TTC549 (cell line): ENCODE results near the gene PITPNB.

Experiments
- FAIRE-seq: peaks from 2 replicates; lab custom pipeline; 2012; peaks lifted over from hg19 to GRCh38; lab: Jason Lieb, UNC

Gene PITPNB

GRCh38 chr22:27918341-27919221 lies 475 bp downstream of the PITPNB start:
- no peak for FAIRE-seq

GRCh38 chr22:27915986-27916385 lies 3.1 kb downstream of the PITPNB start:
- no peak for FAIRE-seq

DNA sequence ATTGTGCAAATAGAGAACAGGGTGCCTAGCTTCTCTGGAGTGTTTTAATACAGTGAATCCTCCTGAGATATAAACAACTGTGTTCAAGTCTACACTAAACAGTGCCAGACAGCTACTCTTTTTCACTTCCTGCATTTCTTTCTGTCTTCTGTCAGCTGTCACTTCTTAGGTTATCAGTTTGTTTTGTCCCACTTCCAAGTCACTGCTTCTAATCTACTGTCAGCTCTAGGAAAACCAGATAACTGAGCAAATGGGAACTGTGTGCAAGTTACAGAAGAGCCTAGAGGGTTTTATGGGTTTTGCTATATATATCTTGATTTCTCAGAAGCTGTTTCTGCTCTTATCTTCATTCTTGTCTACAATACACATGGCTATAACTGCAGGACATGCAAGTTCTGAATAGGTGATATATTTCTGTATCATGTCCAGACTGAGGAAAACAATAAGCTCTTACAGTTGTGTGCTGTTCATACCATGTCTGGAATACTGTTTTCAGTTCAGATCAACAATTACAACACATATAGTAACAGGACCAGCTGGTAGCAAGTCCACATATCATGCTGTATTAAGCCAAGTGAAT lies 5.8 kb downstream of the PITPNB start:
- FAIRE-seq: no peak

DNA sequence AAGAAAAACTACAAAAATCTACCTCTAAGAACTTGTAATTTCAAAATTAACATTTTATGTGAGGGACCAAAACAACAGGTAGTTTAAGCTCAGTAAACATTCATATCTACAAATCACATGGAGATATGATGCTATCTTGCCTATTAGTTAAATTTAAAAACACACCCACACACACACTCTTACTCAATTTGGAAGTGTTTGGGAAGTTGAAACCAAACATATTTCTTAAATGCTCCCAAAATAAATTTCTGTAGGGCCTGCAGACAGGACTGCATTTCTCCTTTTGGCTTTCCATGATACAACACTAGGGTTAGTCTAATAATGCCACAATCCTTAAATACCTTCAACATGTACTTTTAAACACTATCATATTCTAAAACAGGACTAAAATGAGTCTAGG lies 7.0 kb downstream of the PITPNB start:
- no peak for FAIRE-seq

DNA sequence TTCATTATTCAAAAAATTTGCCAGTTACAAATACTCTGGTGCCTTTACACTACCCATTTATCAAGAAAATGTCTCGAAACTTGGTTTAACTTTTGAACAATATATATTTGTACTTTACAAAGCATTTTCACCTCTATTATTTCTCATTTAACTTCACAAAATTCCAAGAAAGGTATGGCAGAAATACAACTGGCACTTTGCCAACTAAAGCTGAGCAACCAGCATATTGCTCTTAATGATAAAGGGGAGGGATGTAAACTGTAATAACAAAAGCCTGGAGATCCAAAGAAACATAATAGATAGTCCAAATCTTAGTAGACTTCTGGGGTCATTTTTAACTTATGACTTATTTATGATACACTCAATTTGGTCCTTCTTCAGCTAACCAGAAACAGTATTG lies 7.7 kb downstream of the PITPNB start:
- FAIRE-seq: no peak

- FAIRE-seq: no peak
Measured at GRCh38 chr22:27906241-27906640, 12.8 kb downstream of the PITPNB start.

- FAIRE-seq: no peak
Measured at GRCh38 chr22:27905653-27906052, 13.4 kb downstream of the PITPNB start.

GRCh38 chr22:27903805-27904473 lies 15.1 kb downstream of the PITPNB start:
- no peak for FAIRE-seq

DNA sequence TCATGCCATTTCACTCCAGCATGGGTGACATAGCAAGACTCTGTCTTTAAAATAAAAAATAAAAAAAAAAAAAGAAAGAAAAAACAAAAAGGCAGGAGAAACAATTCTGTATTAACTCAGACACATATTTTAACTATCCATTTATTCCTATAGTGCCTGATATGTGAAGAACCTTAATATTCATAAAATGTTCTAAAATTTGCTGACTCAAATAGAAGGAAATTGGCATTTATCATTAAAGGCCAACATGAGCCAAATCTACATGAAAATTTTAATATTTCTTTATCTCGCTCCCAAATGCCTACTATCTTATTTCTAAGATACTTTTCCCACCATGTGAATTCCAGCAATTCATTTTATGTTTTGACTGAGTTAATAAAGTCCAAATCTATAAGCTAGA lies 18.9 kb downstream of the PITPNB start:
- no peak for FAIRE-seq

DNA sequence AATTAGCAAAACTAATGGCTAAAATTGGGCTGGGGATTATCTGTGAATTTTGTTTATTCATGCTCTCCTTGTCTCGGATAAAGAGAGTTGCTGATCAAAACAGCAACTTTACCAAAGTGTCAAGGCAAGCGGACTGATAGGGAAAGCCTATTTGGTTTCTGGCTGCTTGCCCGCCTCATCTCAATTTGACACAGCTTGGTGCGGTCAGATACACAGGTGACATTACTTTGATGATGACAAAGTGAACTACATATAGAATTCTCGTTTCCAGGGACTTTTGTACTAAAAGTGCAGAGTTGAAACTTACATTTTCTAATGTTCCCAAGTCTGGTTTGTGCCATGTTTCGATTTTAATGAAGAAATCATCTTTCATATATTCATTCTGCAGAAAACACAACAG lies 22.8 kb downstream of the PITPNB start:
- no peak for FAIRE-seq

DNA sequence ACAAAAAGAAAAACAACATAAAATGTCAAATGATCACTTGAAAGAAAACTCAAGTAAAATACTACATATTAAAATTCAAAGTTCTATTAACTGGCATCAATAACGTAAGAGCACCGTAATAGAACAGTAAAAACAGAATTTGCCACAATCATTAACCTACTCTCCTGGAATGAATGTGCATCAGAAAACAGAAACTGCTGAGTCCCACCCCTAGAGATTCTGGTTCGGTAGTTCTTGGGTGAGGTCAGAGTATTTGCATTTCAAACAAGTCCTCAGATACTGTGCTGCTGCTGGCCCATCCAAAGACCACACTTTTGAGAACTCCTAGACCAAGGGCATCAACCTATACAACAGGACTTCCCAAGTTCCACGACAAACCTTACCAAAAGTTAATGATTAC lies 23.5 kb downstream of the PITPNB start:
- no peak for FAIRE-seq

- FAIRE-seq: no peak
Measured at GRCh38 chr22:27892811-27893210, 26.2 kb downstream of the PITPNB start.

- FAIRE-seq: no peak
Measured at GRCh38 chr22:27892064-27892463, 27.0 kb downstream of the PITPNB start.

- FAIRE-seq: no peak
Measured at GRCh38 chr22:27888310-27888709, 30.7 kb downstream of the PITPNB start.

- FAIRE-seq: no peak
Measured at GRCh38 chr22:27886843-27887151, 32.3 kb downstream of the PITPNB start.

DNA sequence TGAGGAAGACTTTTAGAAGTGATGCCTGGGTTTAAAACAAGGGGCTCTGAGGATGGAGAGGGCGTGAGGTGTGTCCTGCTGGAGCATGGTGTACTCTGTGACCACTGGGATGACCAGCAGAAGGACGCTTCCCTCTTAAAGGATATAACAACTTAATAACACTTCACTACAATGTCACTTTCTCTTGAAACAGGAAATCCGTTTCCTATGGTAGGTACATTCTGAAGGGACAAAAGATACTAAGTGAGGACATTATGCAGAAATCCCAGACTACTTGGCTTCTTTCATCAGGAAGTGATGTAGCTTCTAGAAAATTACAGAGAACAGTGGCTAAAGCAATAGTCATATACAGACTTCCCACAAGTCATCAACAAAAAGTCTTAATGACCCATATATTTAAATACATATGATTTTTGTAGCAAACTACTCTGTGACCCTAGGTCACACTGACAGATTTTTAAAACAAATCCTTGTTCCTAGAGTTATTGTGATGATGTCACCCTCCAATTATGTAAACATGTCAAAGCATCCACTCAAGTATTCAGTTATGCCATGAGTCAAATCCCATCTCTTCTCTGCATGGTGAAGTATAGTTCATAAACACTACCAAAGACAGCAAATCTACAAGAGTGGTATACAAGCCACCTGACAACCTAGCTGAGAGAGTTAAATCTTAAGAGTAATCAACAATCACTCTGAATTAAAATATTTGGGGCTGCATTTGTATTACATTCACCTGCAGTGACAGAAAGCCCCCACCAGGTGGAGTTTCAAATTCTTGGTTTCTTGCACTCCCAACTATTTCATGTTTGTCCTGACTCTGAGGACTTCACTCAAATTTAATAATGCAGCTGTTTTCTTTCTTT lies 32.8 kb downstream of the PITPNB start:
- FAIRE-seq: no peak

GRCh38 chr22:27883656-27884350 lies 35.3 kb downstream of the PITPNB start:
- no peak for FAIRE-seq

- no peak for FAIRE-seq
Measured at GRCh38 chr22:27882507-27883290, 36.4 kb downstream of the PITPNB start.

DNA sequence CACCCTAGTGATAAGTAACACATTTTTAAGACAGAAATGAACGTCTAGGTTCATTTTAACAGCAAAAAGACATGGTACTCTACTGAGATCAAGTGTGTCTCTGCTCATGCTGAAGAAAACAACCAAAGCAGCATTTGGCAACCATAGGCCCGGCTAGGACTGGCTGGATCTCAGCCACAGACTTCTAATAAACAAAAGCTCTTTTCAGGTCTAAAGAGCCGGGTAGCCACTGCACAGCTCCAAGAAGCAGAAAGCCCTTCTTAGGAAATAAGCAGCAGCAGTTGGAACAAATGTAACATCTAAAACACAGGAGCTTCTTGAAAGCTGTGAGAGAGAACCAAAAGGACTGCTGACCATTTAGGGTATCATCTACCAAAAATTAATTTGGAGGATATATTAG lies 37.6 kb downstream of the PITPNB start:
- FAIRE-seq: no peak

GRCh38 chr22:27880778-27881394 lies 38.2 kb downstream of the PITPNB start:
- FAIRE-seq: no peak

- no peak for FAIRE-seq
Measured at GRCh38 chr22:27879923-27880322, 39.1 kb downstream of the PITPNB start.
